Stimulated activated CD8-positive, alpha-beta memory T cell treated with anti-CD3 and anti-CD28 coated beads, Interleukin-12 subunit alpha, Interleukin-12 subunit beta, amount 100 ng/mL, for 24 hours (primary cell): ENCODE measurements around the gene CNST.
"Not testable (repeated sequence)": the region's sequence is repeated elsewhere in the genome, so short reads cannot be mapped to it uniquely, and the experiment has no call there.

Source experiments
- DNase-seq: peaks from one replicate; pipeline ENCODE4 v3.0.0-alpha.2; 2020; ENCODE audit errors: extremely low read depth

CNST gene

GRCh38 chr1:246677842-246678241 is 111.6 kb downstream of the CNST start:
- no peak for DNase-seq

GRCh38 chr1:246678816-246679793 is 112.8 kb downstream of the CNST start:
- no peak for DNase-seq

GRCh38 chr1:246679794-246680177 is 113.5 kb downstream of the CNST start:
- DNase-seq: no peak

- no peak for DNase-seq
These were observed 113.9 kb downstream of the CNST start for GRCh38 chr1:246680190-246680589.

- DNase-seq: no peak
These were observed 114.5 kb downstream of the CNST start for GRCh38 chr1:246680696-246681130.

GRCh38 chr1:246681900-246682895 is 115.9 kb downstream of the CNST start:
- DNase-seq: no peak

- no peak for DNase-seq
These were observed 117.3 kb downstream of the CNST start for GRCh38 chr1:246683521-246683920.

GRCh38 chr1:246687002-246687401 is 120.7 kb downstream of the CNST start:
- DNase-seq: no peak

- peak; percentile 12 for DNase-seq
These were observed 123.3 kb downstream of the CNST start for GRCh38 chr1:246689409-246690008.

GRCh38 chr1:246690100-246690499 is 123.8 kb downstream of the CNST start:
- no peak for DNase-seq

- no peak for DNase-seq
These were observed 125.6 kb downstream of the CNST start for GRCh38 chr1:246691622-246692495.

GRCh38 chr1:246694213-246694895 is 128.1 kb downstream of the CNST start:
- DNase-seq: not testable (repeated sequence)

- DNase-seq: no peak
These were observed 128.9 kb downstream of the CNST start for GRCh38 chr1:246695136-246695535.

- no peak for DNase-seq
These were observed 129.4 kb downstream of the CNST start for GRCh38 chr1:246695666-246696065.

GRCh38 chr1:246698466-246699094 is 132.3 kb downstream of the CNST start:
- DNase-seq: no peak

GRCh38 chr1:246699095-246699735 is 133.0 kb downstream of the CNST start:
- peak; percentile 54 for DNase-seq

- DNase-seq: no peak
These were observed 137.3 kb downstream of the CNST start for GRCh38 chr1:246703581-246703980.

- no peak for DNase-seq
These were observed 139.1 kb downstream of the CNST start for GRCh38 chr1:246705368-246705767.

GRCh38 chr1:246708166-246708565 is 141.9 kb downstream of the CNST start:
- no peak for DNase-seq
